Testis (tissue), 3 donors: ENCODE measurements around the gene NEURL1. TPM values are rescaled to one million over a fixed set of nuclear protein-coding genes. Genes with fewer than 3 reads are reported as not detected.
A peak's percentile ranks its signal among the peaks of the same experiment; 100 is the strongest.
"Not testable (repeated sequence)": the region's sequence is repeated elsewhere in the genome, so short reads cannot be mapped to it uniquely, and the experiment has no call there.

Source experiments
- DNase-seq: peaks from one replicate; pipeline ENCODE4 v3.0.0-alpha.2; 2019
- H3K27ac ChIP-seq, 2 donors: fragments of 200-600 bp; sonication (generic); one replicate each; pipeline ENCODE4 v1.5.1; 2019
- H3K27me3 ChIP-seq: fragments of 200-600 bp; sonication (generic); one replicate; pipeline ENCODE4 v1.5.1; 2019
- H3K36me3 ChIP-seq: fragments of 200-600 bp; sonication (generic); one replicate; pipeline ENCODE4 v1.5.1; 2017; ENCODE audit warnings: low read depth; ENCODE audit errors: missing control alignments
- H3K4me1 ChIP-seq: fragments of 200-600 bp; sonication (generic); one replicate; pipeline ENCODE4 v1.5.1; 2019
- H3K4me3 ChIP-seq, 2 donors: fragments of 200-600 bp; sonication (generic); one replicate each; pipeline ENCODE4 v1.5.1; 2017 to 2019
- H3K9me3 ChIP-seq: fragments of 200-600 bp; sonication (generic); one replicate; pipeline ENCODE4 v1.5.1; 2017
- POLR2A ChIP-seq: fragments of 450-650 bp; IDR thresholded peaks from one replicate; pipeline ENCODE4 v1.6.1; 2017; ENCODE audit warnings: antibody characterized with exemption, mild to moderate bottlenecking, moderate library complexity
- WGBS, 2 donors: methylation state at CpG; one replicate each; pipeline ENCODE4 v1.1.5; 2018; 5-methylcytosine and 5-hydroxymethylcytosine counted together
- intact Hi-C: fragments of 100-400 bp; cut with DNase I; formaldehyde crosslinking; loops from one replicate; pipeline ENCODE4 v1.15.1; 2023; ENCODE audit warnings: low total_unique reads
- polyA plus RNA-seq: library from polyadenylated mRNA; stranded (reverse); fragments of 350-450 nt; fragmentation: Illumina TruSeq; extraction: RNeasy Lipid Tissue Mini Kit (QIAGEN cat#74804); gene quantifications from one replicate; pipeline ENCODE4 v1.2.3, GENCODE V29; 2014; ENCODE audit warnings: low read depth, low replicate concordance; ENCODE audit not compliant: insufficient read depth
- total RNA-seq, 2 donors: library from RNA; depleted of rRNA; stranded (reverse); fragments of >200 nt; gene quantifications; one replicate each; pipeline ENCODE4 v1.2.3, GENCODE V29; 2016
- TF ChIP-seq, protein P1 (sequence below), 3 experiments: fragments of 450-650 bp in 2 of 3; fragments of 200-600 bp in 1 of 3; sonication (generic) in 1 of 3; IDR thresholded peaks; one replicate each; pipeline ENCODE4 v1.5.1; 2016 to 2019; ENCODE audit warnings: antibody characterized with exemption in 3 of 3, mild to moderate bottlenecking in 2 of 3, moderate library complexity in 1 of 3

Gene NEURL1
- total and polyA plus RNA-seq, 3 donors from 2014 or later: 17.8 to 21.9 (median 19.8) TPM

- TF ChIP-seq, protein P1, sequence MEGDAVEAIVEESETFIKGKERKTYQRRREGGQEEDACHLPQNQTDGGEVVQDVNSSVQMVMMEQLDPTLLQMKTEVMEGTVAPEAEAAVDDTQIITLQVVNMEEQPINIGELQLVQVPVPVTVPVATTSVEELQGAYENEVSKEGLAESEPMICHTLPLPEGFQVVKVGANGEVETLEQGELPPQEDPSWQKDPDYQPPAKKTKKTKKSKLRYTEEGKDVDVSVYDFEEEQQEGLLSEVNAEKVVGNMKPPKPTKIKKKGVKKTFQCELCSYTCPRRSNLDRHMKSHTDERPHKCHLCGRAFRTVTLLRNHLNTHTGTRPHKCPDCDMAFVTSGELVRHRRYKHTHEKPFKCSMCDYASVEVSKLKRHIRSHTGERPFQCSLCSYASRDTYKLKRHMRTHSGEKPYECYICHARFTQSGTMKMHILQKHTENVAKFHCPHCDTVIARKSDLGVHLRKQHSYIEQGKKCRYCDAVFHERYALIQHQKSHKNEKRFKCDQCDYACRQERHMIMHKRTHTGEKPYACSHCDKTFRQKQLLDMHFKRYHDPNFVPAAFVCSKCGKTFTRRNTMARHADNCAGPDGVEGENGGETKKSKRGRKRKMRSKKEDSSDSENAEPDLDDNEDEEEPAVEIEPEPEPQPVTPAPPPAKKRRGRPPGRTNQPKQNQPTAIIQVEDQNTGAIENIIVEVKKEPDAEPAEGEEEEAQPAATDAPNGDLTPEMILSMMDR (IDR thresholded peaks at IDR 0.05): no peak
- TF ChIP-seq POLR2A: no peak
- DNase-seq: peak; percentile 8
- H3K27ac ChIP-seq: no peak overlapping the region
Observed at GRCh38 chr10:103513380-103514060, 20.0 kb downstream of the NEURL1 start.

GRCh38 chr10:103514244-103514643, 20.7 kb downstream of the NEURL1 start:
- 93 to 95% methylated on average over 5 of the region's 5 CpGs for WGBS, 2 donors
- H3K4me3 ChIP-seq: no peak overlapping the region
- intact Hi-C loops: no loop called here
- TF ChIP-seq POLR2A: no peak
- TF ChIP-seq, protein P1 (IDR thresholded peaks at IDR 0.05): no peak
- no peaks in the 10 kb centered on the region for H3K36me3 ChIP-seq
- peak; percentile 10 for DNase-seq
- no peaks in the 10 kb centered on the region for H3K27me3 ChIP-seq
- H3K4me1 ChIP-seq: peaks cover 6% of the 10 kb centered on the region
- no peaks in the 10 kb centered on the region for H3K9me3 ChIP-seq
- H3K27ac ChIP-seq: no peak overlapping the region

More at GRCh38 chr10:103513380-103514060, 20.0 kb downstream of the NEURL1 start:
- Histone ChIP-seq H3K36me3 (no peaks in the 10 kb centered on the region), H3K27me3 (no peaks in the 10 kb centered on the region), H3K4me1 (peaks cover 6% of the 10 kb centered on the region), H3K4me3 (no peak overlapping the region), H3K9me3 (no peaks in the 10 kb centered on the region)
- intact Hi-C loops: no loop called here
- 82 to 96% methylated on average over 8 of the region's 8 CpGs for WGBS, 2 donors

DNA sequence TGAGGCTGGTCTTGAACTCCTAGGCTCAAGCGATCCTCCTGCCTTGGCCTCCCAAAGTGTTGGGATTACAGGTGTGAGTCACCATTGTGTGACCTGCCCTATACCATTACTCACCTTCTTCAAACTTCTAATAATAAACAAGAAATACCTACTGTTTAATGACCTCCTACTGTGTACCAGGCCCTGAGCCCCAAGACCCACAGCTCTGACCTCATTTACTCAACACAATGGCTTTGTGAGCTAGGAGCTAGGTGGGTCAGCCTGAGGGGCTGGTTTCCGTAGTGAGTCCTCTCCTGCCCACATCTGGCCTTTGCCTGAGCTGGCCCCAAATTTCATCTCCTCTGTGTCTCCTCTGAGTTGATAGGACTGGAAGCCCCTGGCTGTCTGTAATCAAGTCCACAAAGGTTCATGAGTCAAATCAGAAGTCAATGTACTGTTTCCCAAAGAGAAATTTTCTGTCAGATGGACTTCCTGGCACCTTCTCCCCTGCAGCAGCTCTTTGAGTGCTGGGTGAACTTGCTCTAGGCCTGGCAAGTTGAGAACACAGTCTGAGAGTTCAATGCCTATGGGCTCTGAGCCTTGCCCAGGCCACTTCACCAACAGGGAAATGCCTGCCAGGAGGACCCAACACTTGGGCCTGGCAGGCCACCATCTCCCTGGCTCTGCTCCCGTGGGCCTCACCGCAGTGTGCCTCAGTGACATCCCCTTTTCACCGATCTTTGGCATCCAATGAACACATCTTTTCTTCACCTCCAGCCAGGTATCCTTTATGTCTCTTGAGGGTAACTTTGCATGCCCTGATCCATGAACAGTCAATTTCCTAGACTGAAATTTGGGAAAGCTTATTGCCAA, 24.0 kb downstream of the NEURL1 start:
- 95 to 96% methylated on average over 5 of the region's 5 CpGs for WGBS, 2 donors
- intact Hi-C loops: no loop called here
- no peaks in the 10 kb centered on the region for H3K9me3 ChIP-seq
- no peak overlapping the region for H3K27ac ChIP-seq
- DNase-seq: no peak
- no peaks in the 10 kb centered on the region for H3K27me3 ChIP-seq
- TF ChIP-seq, protein P1 (IDR thresholded peaks at IDR 0.05): no peak
- no peak for TF ChIP-seq POLR2A
- H3K4me3 ChIP-seq: no peak overlapping the region
- H3K4me1 ChIP-seq: peaks cover 6% of the 10 kb centered on the region
- no peaks in the 10 kb centered on the region for H3K36me3 ChIP-seq

- Histone ChIP-seq H3K9me3 (no peaks in the 10 kb centered on the region), H3K27me3 (no peaks in the 10 kb centered on the region), H3K4me3 (no peak overlapping the region), H3K36me3 (no peaks in the 10 kb centered on the region), H3K4me1 (peaks cover 3% of the 10 kb centered on the region), H3K27ac (no peak overlapping the region)
- no peak for TF ChIP-seq POLR2A
- WGBS, 2 donors: 79% methylated on average over 4 of the region's 4 CpGs
- no peak for DNase-seq
- intact Hi-C loops: no loop called here
Observed at GRCh38 chr10:103519798-103520197, 26.3 kb downstream of the NEURL1 start.

DNA sequence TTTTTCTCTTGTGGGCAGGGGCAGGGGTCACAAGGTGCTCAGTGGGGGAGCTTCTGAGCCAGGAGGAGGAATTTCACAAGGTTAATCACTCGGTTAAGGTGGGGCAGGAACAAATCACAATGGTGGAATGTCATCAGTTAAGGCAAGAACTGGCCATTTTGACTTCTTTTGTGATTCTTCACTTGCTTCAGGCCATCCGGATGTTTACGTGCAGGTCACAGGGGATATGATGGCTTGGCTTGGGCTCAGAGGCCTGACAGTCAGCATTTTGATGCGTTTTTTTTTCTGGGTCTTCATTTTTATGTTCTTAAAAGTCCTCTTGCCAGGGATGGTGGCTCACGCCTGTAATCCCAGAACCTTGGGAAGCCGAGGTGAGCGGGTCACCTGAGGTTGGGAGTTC, 28.5 kb downstream of the NEURL1 start:
- H3K4me3 ChIP-seq, H3K36me3 ChIP-seq, H3K27ac ChIP-seq, DNase-seq, H3K9me3 ChIP-seq, H3K27me3 ChIP-seq, intact Hi-C loops, H3K4me1 ChIP-seq: not testable (repeated sequence)
- WGBS, 2 donors: 88 to 98% methylated on average over 7 of the region's 7 CpGs
